RWPE2 (cell line): ENCODE results near the gene CCDC170.

Source experiments
- ATAC-seq: fragments of 200-7000 bp; cut with Tn5 transposase; 3 replicates; pipeline ENCODE4 v1.9.1; 2021; ENCODE audit warnings: low read depth
- DNase-seq: peaks from one replicate; pipeline ENCODE4 v3.0.0-alpha.2; 2020; ENCODE audit warnings: low spot score
- H3K27ac ChIP-seq: fragments of 450-650 bp; 2 replicates; pipeline ENCODE4 v1.5.1; 2017; ENCODE audit warnings: mild to moderate bottlenecking; ENCODE audit not compliant: poor library complexity, severe bottlenecking
- H3K27me3 ChIP-seq: fragments of 250-450 bp; sonication (Bioruptor Pico); 2 replicates; pipeline ENCODE4 v1.5.1; 2021; ENCODE audit warnings: mild to moderate bottlenecking, moderate library complexity; ENCODE audit not compliant: insufficient read depth, poor library complexity, severe bottlenecking
- H3K36me3 ChIP-seq: fragments of 250-450 bp; sonication (Bioruptor Pico); 2 replicates; pipeline ENCODE4 v1.5.1; 2020; ENCODE audit warnings: low read depth, mild to moderate bottlenecking, moderate library complexity
- H3K4me1 ChIP-seq: fragments of 250-450 bp; sonication (Bioruptor Pico); 2 replicates; pipeline ENCODE4 v1.5.1; 2021; ENCODE audit warnings: mild to moderate bottlenecking, moderate library complexity; ENCODE audit not compliant: insufficient read depth, poor library complexity, severe bottlenecking
- H3K4me3 ChIP-seq: fragments of 250-450 bp; sonication (Bioruptor Pico); 2 replicates; pipeline ENCODE4 v1.5.1; 2021; ENCODE audit warnings: mild to moderate bottlenecking, moderate library complexity; ENCODE audit not compliant: severe bottlenecking
- H3K9me3 ChIP-seq: fragments of 250-450 bp; sonication (Bioruptor Pico); 2 replicates; pipeline ENCODE4 v1.5.1; 2021; ENCODE audit warnings: mild to moderate bottlenecking, moderate library complexity; ENCODE audit not compliant: severe bottlenecking
- CTCF ChIP-seq: fragments of 450-650 bp; IDR thresholded peaks from one replicate; pipeline ENCODE4 v1.5.1; 2017; ENCODE audit warnings: mild to moderate bottlenecking, moderate library complexity; ENCODE audit not compliant: poor library complexity, severe bottlenecking

Gene CCDC170

GRCh38 chr6:151494235-151494935 is 568 bp downstream of the CCDC170 start:
- ATAC-seq = peak; percentile 50

GRCh38 chr6:151494936-151495320 is 1.1 kb downstream of the CCDC170 start:
- no peak for DNase-seq
- Histone ChIP-seq H3K27ac (no peak overlapping the region), H3K9me3 (no peaks in the 10 kb centered on the region), H3K36me3 (no peaks in the 10 kb centered on the region), H3K4me3 (peak overlapping the region; percentile 44), H3K4me1 (no peaks in the 10 kb centered on the region), H3K27me3 (no peaks in the 10 kb centered on the region)
- TF ChIP-seq CTCF = no peak
- no peak for ATAC-seq

More at GRCh38 chr6:151494235-151494935, 568 bp downstream of the CCDC170 start:
- Histone ChIP-seq H3K36me3 (no peaks in the 10 kb centered on the region), H3K9me3 (no peaks in the 10 kb centered on the region), H3K4me3 (peak overlapping the region; percentile 44), H3K4me1 (no peaks in the 10 kb centered on the region), H3K27me3 (no peaks in the 10 kb centered on the region), H3K27ac (no peak overlapping the region)
- peak; percentile 51 for DNase-seq
- no peak for TF ChIP-seq CTCF

- Histone ChIP-seq H3K27me3 (no peaks in the 10 kb centered on the region), H3K9me3 (no peaks in the 10 kb centered on the region), H3K27ac (no peak overlapping the region), H3K4me1 (no peaks in the 10 kb centered on the region), H3K36me3 (no peaks in the 10 kb centered on the region), H3K4me3 (no peak overlapping the region)
- TF ChIP-seq CTCF = no peak
- no peak for ATAC-seq
- DNase-seq = no peak
These were observed 1.6 kb downstream of the CCDC170 start for GRCh38 chr6:151495380-151495779.

GRCh38 chr6:151497905-151498304 is 4.1 kb downstream of the CCDC170 start:
- peaks cover 8% of the 10 kb centered on the region for H3K4me1 ChIP-seq
- no peak for ATAC-seq

More at GRCh38 chr6:151497905-151498304, 4.1 kb downstream of the CCDC170 start:
- Histone ChIP-seq H3K9me3 (no peaks in the 10 kb centered on the region), H3K27me3 (no peaks in the 10 kb centered on the region), H3K4me3 (no peak overlapping the region), H3K27ac (no peak overlapping the region), H3K36me3 (no peaks in the 10 kb centered on the region)
- TF ChIP-seq CTCF = no peak
- DNase-seq = no peak
